HG02981 (cell line): ENCODE measurements around the gene DNAJB4.
"Not testable (repeated sequence)": the region's sequence is repeated elsewhere in the genome, so short reads cannot be mapped to it uniquely, and the experiment has no call there.

Experiments
- ATAC-seq: cut with Tn5 transposase; IDR thresholded peaks from one replicate; pipeline ENCODE4 v1.9.1; 2021; ENCODE audit warnings: mild to moderate bottlenecking, moderate library complexity; ENCODE audit not compliant: unreplicated experiment

DNAJB4 gene

GRCh38 chr1:77990629-77991204 lies 14.0 kb upstream of the DNAJB4 start:
- ATAC-seq = no peak

- no peak for ATAC-seq
These were observed 13.1 kb upstream of the DNAJB4 start for GRCh38 chr1:77991638-77992037.

- no peak for ATAC-seq
These were observed 10.5 kb upstream of the DNAJB4 start for GRCh38 chr1:77994117-77994705.

- ATAC-seq = no peak
These were observed 8.0 kb upstream of the DNAJB4 start for GRCh38 chr1:77996734-77997133.

- ATAC-seq = not testable (repeated sequence)
These were observed 4.2 kb upstream of the DNAJB4 start for GRCh38 chr1:78000536-78000935.

- no peak for ATAC-seq
These were observed 1.5 kb upstream of the DNAJB4 start for GRCh38 chr1:78003070-78003746.

GRCh38 chr1:78003882-78004718 lies 639 bp upstream of the DNAJB4 start:
- peak; percentile 36 for ATAC-seq

- no peak for ATAC-seq
These were observed 646 bp downstream of the DNAJB4 start for GRCh38 chr1:78005448-78005722.

- no peak for ATAC-seq
These were observed 1.0 kb downstream of the DNAJB4 start for GRCh38 chr1:78005755-78006154.

GRCh38 chr1:78006521-78006920 lies 1.8 kb downstream of the DNAJB4 start:
- no peak for ATAC-seq

- no peak for ATAC-seq
These were observed 3.1 kb downstream of the DNAJB4 start for GRCh38 chr1:78007677-78008341.

- ATAC-seq = no peak
These were observed 4.5 kb downstream of the DNAJB4 start for GRCh38 chr1:78009276-78009675.

GRCh38 chr1:78009836-78010235 lies 5.1 kb downstream of the DNAJB4 start:
- ATAC-seq = no peak

- no peak for ATAC-seq
These were observed 6.3 kb downstream of the DNAJB4 start for GRCh38 chr1:78011050-78011449.

- ATAC-seq = no peak
These were observed 10.4 kb downstream of the DNAJB4 start for GRCh38 chr1:78015148-78015547.

GRCh38 chr1:78019024-78019423 lies 14.3 kb downstream of the DNAJB4 start:
- no peak for ATAC-seq

GRCh38 chr1:78021134-78021533 lies 16.4 kb downstream of the DNAJB4 start:
- ATAC-seq = not testable (repeated sequence)

- ATAC-seq = no peak
These were observed 25.1 kb downstream of the DNAJB4 start for GRCh38 chr1:78029793-78030192.

GRCh38 chr1:78032996-78033796 lies 28.5 kb downstream of the DNAJB4 start:
- ATAC-seq = no peak

GRCh38 chr1:78033797-78034172 lies 29.0 kb downstream of the DNAJB4 start:
- ATAC-seq = no peak

- ATAC-seq = no peak
These were observed 30.4 kb downstream of the DNAJB4 start for GRCh38 chr1:78035121-78035520.
